Stimulated activated naive CD8-positive, alpha-beta T cell treated with anti-CD3 and anti-CD28 coated beads, Interleukin-15, Interleukin-2, amounts not matched to agents 100 U/mL and 50 U/mL, for 24 hours (primary cell): Measurements from ENCODE around the gene NCL.
A peak's percentile ranks its signal among the peaks of the same experiment; 100 is the strongest.

Experiments
- ATAC-seq: fragments of 150-1000 bp; cut with Tn5 transposase; one replicate; pipeline ENCODE4 v1.10.0; 2021
- DNase-seq: peaks from one replicate; pipeline ENCODE4 v3.0.0; 2021

NCL gene

DNA sequence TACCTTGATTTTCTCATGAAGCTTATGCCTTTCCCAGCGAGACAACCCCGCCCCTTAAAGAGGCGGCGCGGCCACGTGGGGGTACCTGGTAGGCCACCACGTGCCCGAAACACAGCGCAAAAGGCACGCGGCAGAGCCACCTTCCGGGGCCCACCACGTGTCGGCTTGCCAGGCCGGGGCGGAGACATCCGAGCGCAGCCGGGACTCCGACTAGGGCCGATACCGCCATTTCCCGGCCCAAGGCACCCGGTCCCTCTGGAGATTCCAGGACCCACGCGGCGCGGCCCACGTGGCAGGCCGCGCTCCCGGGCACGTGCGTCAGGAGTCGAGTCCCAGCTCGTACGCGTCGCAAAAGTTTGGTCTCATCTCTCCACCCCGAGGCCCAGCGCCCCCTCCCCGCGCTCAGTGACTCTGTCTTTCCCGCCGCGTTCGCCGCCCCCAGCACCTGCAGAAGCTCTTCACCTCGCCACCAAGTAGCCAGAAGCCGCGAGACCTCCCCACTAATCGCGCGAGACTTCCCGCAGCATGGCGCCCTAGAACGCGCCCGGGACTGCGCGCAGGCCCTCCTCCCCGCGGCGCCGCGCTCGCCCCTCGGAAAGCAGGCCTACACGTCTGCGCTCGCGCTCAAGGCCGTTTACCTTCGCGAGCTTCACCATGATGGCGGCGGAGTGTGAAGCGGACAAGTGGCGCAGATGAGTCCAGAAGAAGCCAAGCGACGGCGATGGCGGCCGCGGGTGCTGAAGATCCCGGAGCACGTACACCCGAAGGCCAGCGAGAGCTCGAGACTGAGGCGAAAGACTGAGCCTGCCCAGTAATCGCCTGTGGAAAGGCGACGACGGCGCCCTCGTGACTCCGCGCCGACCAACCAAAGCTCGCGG is at the start of gene NCL:
Gene NCL, minus strand, starts transcription at position 787 of the 878 bp plus-strand sequence. Its CDS starts 131 bp downstream, at position 656.
- peak; percentile 82 for DNase-seq
- peak; percentile 96 for ATAC-seq

DNA sequence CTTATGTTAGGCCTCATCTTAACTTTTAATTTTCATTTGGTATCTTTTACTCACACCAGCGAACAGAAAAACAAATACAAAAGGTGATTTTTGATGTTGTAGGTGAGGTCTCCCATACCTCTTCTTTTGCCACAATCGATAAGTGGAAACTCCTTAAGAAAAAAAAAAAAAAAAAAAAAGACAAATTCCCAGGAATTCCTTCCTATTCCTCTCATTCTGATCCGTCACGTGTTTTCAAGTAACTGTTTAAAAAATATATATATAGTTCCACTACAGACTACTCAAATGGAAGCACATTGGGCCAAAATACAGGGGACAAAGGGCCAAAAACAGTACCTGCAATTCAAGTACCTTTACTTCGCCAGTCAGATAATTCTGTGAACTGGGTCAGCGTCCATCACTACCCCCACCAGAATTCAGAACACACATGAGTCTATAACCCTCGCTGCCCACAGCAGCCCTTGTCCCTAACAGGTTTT is 49.5 kb upstream of the NCL start:
- DNase-seq: no peak
- no peak for ATAC-seq

DNA sequence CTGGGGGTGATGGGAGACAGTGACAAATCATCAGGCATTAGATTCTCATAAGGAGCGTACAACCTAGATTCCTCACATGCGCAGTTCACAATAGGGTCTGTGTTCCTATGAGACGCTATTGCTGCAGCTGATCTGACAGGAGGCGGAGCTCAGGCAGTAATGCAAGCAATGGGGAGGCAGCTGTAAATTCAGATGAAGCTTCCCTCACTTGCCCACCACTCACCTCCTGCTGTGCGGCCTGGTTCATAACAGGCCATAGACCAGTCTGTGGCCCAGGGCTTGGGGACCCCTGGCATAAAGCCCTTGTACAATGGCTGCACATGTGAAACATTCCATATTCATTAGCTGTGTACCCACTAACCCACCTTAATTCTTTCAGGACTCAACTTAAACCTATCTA is 47.9 kb upstream of the NCL start:
- no peak for ATAC-seq
- DNase-seq: no peak

DNA sequence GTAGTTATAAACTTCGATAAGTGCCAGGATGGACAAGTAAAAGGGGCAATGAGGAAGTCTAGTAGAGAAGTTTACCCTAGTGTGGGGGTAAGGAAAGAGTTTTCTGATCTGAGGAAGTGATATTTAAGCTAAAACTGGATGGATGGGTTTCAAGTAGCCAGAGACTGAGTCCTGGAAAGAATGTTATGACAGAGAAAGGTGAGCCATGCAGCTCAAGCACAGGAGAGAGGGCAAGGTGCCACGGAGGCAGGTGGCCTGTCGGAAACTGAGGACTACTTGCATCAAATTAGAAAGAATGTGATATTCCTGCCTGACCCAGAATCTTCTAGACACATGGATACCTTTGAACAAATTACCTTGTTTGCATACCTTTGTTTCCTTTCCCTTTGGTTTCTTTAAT is 39.5 kb upstream of the NCL start:
- no peak for ATAC-seq

GRCh38 chr2:231502596-231502995 is 38.3 kb upstream of the NCL start:
- DNase-seq (no peak), ATAC-seq (no peak)

More for the DNA sequence above, 39.5 kb upstream of the NCL start:
- DNase-seq: no peak

- no peak for DNase-seq
Measured at GRCh38 chr2:231497651-231498050, 33.4 kb upstream of the NCL start.

DNA sequence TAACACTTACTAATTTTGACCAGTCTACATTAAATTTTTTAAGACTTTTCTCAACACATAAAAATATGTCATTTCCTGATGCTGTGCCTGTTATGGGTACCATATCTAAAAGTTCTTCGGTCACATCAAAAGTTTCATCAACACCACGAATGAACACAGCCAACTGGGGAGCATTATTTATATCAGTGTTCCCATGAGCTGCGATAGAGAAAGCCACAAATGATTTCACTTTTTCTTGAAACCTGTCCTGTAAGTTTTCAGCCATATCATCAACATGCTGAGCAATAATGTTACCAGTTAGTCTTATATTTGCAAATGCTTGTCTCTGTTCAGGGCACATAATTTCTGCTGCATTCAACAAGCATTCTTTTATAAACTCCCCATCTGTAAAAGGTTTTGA is 30.4 kb upstream of the NCL start:
- DNase-seq (no peak), ATAC-seq (no peak)

More at GRCh38 chr2:231497651-231498050, 33.4 kb upstream of the NCL start:
- no peak for ATAC-seq

GRCh38 chr2:231490801-231491200 is 26.5 kb upstream of the NCL start:
- DNase-seq: no peak
- no peak for ATAC-seq

DNA sequence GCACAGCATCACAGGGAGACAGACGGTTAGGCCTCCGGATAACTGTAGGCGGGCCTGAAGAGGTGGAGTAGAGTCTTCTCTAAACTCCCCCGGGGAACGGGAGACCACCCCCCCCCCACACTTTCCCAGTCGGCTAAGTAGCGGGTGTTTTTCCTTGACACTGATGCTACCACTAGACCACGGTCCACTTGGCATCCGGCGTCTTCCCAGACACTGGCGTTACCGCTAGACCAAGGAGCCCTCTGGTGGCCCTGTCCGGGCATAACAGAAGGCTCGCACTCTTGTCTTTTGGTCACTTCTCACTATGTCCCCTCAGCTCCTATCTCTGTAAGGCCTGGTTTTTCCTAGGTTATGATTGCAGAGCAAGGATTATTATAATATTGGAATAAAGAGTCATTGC is 25.7 kb upstream of the NCL start:
- ATAC-seq: no peak
- DNase-seq: peak; percentile 31

GRCh38 chr2:231488331-231488730 is 24.0 kb upstream of the NCL start:
- DNase-seq: no peak
- no peak for ATAC-seq

GRCh38 chr2:231486851-231487596 is 22.7 kb upstream of the NCL start:
- no peak for ATAC-seq
- no peak for DNase-seq

DNA sequence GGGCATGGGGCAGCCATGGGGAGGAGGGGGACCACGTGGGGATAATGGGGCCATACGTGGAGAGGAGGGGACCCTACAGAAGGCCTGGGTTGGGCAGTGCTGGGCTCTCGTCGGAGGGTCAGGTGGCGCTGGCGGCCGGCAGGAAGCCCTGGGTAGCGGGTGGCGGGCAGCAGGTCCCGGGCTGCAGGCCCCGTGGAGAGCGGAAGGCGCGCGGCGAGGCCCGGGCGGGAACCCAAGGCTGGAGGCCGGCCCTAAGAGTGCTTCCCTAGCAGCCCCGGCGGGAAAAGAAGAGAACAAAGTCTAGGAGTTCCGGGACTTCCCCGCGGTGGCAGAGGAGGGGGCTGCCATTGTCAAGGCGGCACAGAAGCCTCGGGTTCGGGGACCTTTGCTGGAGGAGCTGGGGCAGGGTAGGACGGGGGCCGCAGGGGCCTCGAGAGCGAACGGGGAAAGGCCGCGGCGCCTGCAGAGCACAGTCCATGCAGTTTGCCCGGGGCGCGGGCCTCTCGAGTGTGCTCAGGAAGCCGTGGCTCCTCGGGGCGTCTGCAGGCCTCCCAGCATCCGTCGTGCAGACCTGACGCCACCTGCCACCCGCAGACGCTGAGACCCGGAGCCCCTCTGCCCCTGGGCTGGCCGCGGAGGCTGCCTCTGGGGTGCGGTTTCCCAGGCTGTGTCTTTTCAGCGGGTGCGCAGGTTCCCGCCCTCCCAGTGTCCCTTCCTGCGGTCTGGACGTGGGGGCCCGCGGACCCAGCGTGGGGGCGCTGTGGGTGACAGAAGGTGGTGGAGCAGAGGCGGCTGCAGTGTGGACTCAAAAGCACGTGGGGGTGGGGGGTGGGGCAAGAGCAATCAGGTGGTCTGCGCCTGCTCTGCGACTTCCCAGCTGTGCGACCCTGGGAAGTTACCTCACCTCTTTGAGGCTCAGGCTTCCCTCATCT is 19.4 kb upstream of the NCL start:
- peak; percentile 37 for ATAC-seq
- peak; percentile 42 for DNase-seq

GRCh38 chr2:231482806-231483391 is 18.6 kb upstream of the NCL start:
- ATAC-seq: peak; percentile 87
- peak; percentile 86 for DNase-seq

DNA sequence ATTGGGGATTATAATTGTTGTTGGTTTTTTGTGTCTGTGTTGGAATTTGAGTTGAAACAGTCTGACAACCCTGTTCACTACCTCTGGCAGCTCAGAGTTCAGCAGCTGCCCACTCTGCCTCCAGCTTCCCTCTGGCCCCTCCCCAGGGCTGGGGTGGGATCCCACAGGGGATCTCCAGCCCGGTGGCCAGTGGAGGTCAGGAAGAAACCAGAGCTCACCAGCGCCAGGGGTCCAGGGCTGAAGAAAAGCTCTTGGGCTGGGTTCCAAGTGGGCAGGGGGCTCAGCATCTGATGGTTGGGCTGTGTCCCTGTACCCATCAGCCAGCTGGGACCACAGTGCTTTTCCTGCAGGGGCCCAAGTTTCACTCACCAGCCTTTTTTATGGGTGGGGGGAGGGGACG is 16.5 kb upstream of the NCL start:
- ATAC-seq: no peak
- no peak for DNase-seq

DNA sequence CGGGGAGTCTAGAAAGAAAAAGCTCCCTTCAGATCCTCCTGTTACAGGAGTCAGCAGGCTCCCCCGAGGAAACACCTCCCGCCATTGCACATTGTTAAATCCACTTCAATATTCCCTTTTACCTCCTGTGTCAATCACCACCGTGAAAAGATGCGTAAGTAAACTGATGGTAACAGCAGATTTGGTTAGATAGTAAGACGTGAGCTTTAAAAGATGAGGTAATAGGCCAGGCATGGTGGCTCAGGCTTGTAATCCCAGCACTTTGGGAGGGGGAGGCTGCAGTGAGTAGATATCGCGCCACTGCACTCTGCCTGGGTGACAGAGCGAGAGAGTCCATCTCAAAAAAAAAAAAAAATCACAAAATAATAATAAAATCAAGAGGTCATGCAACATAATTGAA is 15.2 kb upstream of the NCL start:
- ATAC-seq: no peak
- no peak for DNase-seq

DNA sequence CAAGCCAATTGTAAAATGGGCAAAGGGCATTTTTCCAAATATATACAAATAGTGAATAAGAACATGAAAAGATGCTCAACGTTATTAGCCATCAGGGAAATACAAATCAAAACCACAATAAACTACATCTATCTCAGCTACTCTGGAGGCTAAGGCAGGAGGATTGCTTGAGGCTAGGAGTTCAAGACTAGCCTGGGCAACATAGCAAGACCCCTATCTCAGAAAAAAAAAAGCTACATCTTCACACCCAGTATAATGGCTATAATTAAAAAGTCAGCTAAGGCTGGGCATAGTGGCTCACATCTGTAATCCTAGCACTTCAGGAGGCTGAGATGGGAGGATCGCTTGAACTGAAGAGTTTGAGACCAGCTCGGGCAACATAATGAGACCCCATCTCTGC is 12.6 kb upstream of the NCL start:
- DNase-seq (no peak), ATAC-seq (no peak)

- DNase-seq: no peak
- no peak for ATAC-seq
Measured at GRCh38 chr2:231475965-231476364, 11.7 kb upstream of the NCL start.

DNA sequence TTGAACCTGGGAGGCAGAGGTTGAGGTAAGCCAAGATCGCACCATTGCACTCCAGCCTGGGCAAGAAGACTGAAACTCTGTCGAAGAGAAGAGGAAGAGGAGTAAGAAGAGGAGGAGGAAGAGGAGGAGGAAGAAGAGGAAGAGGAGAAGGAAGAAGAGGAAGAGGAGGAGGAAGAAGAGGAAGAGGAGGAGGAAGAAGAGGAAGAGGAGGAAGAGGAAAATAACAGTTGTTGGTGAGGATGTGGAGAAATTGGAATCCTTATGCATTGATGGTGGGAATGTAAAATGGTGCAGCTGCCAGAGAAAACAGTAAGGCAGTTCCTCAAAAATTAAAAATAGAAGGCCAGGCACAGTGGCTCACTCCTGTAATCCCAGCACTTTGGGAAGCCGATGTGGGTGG is 8.5 kb upstream of the NCL start:
- ATAC-seq (no peak), DNase-seq (no peak)

DNA sequence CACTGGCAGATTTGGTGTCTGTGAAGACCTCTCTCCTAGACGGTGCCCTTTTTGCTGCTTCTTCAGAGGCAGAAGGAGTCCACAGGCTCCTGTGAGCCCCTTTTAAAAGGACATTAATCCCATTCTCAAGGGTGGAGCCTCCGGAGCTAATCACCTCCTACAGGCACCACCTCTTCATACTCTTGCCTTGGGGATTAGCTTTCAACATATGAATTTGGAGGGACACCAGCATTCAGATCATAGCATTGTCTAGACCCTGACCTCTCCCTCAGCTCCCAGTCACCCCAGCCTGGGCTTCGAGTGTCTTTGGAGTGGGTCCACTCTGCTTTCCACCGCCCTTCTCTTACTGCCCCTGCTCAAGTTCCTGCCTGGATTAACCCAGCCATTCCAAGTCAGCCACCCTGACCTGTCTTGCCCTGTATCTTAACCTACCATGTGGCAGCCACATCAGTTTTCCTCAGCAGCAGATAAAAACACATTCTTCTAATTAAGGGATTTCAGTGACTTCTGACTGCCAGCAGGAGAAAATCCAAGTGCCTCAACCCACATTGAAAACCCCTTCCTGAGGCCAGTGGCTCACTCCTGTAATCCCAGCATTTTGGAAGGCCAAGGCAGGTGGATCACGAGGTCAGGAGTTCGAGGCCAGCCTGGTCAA is 6.1 kb upstream of the NCL start:
- DNase-seq: no peak
- no peak for ATAC-seq

- ATAC-seq (no peak), DNase-seq (no peak)
Measured at GRCh38 chr2:231469583-231469950, 5.3 kb upstream of the NCL start.
